WTC11 (cell line): ENCODE data around the gene TSPAN4. TPM values are rescaled to one million over a fixed set of nuclear protein-coding genes. Genes with fewer than 3 reads are reported as not detected.

Source experiments
- CREM ChIP-seq: sonication (generic); formaldehyde crosslinking; IDR thresholded peaks from 2 replicates; pipeline ENCODE4 v1.8.1; 2022; ENCODE audit warnings: mild to moderate bottlenecking, missing genetic modification reagents, moderate library complexity
- ETV6 ChIP-seq: sonication (generic); formaldehyde crosslinking; IDR thresholded peaks from 2 replicates; pipeline ENCODE4 v1.8.1; 2022; ENCODE audit warnings: mild to moderate bottlenecking, missing genetic modification reagents
- FOXK1 ChIP-seq: sonication (generic); formaldehyde crosslinking; IDR thresholded peaks from 2 replicates; pipeline ENCODE4 v1.8.0; 2022; ENCODE audit warnings: mild to moderate bottlenecking, moderate library complexity, missing genetic modification reagents
- FOXP1 ChIP-seq: sonication (generic); formaldehyde crosslinking; IDR thresholded peaks from 2 replicates; pipeline ENCODE4 v1.8.0; 2022; ENCODE audit warnings: missing genetic modification reagents, mild to moderate bottlenecking, moderate library complexity, borderline replicate concordance
- GABPB1 ChIP-seq: sonication (generic); formaldehyde crosslinking; IDR thresholded peaks from 2 replicates; pipeline ENCODE4 v1.8.1; 2023; ENCODE audit warnings: mild to moderate bottlenecking, missing genetic modification reagents
- IRF2 ChIP-seq: sonication (generic); formaldehyde crosslinking; IDR thresholded peaks from 2 replicates; pipeline ENCODE4 v1.8.0; 2022; ENCODE audit warnings: low read depth, missing genetic modification reagents, borderline replicate concordance
- JUN ChIP-seq: sonication (generic); formaldehyde crosslinking; IDR thresholded peaks from 2 replicates; pipeline ENCODE4 v1.8.0; 2023; ENCODE audit warnings: mild to moderate bottlenecking, missing genetic modification reagents
- MXD4 ChIP-seq: fragments of 250-450 bp; sonication (Bioruptor Pico); IDR thresholded peaks from 2 replicates; pipeline ENCODE4 v1.8.0; 2021; ENCODE audit warnings: mild to moderate bottlenecking, moderate library complexity, borderline replicate concordance
- MYBL2 ChIP-seq: sonication (generic); formaldehyde crosslinking; IDR thresholded peaks from 2 replicates; pipeline ENCODE4 v1.8.1; 2023; ENCODE audit warnings: mild to moderate bottlenecking, moderate library complexity, missing genetic modification reagents
- NFYB ChIP-seq: sonication (generic); formaldehyde crosslinking; conservative IDR thresholded peaks from 2 replicates; pipeline ENCODE4 v1.8.0; 2022; ENCODE audit warnings: low read depth, missing genetic modification reagents
- NR2C2 ChIP-seq: sonication (generic); formaldehyde crosslinking; IDR thresholded peaks from 2 replicates; pipeline ENCODE4 v1.8.0; 2022; ENCODE audit warnings: mild to moderate bottlenecking, missing genetic modification reagents
- RORB ChIP-seq: fragments of 250-450 bp; sonication (Bioruptor Pico); IDR thresholded peaks from 2 replicates; pipeline ENCODE4 v1.9.0; 2021; ENCODE audit warnings: mild to moderate bottlenecking
- SP1 ChIP-seq: sonication (generic); formaldehyde crosslinking; conservative IDR thresholded peaks from 2 replicates; pipeline ENCODE4 v1.8.1; 2022; ENCODE audit warnings: missing genetic modification reagents
- TCF7 ChIP-seq: sonication (generic); formaldehyde crosslinking; IDR thresholded peaks from 2 replicates; pipeline ENCODE4 v1.8.0; 2022; ENCODE audit warnings: mild to moderate bottlenecking, low read depth, missing genetic modification reagents, moderate library complexity
- TEAD1 ChIP-seq: sonication (generic); formaldehyde crosslinking; IDR thresholded peaks from 2 replicates; pipeline ENCODE4 v1.8.0; 2022; ENCODE audit warnings: mild to moderate bottlenecking, missing genetic modification reagents
- ZNF232 ChIP-seq: sonication (generic); formaldehyde crosslinking; IDR thresholded peaks from 2 replicates; pipeline ENCODE4 v1.8.0; 2022; ENCODE audit warnings: mild to moderate bottlenecking, missing genetic modification reagents
- ZNF317 ChIP-seq: sonication (generic); formaldehyde crosslinking; IDR thresholded peaks from 2 replicates; pipeline ENCODE4 v1.8.1; 2023; ENCODE audit warnings: low read depth, mild to moderate bottlenecking, moderate library complexity, missing genetic modification reagents, borderline replicate concordance
- ZNF416 ChIP-seq: fragments of 250-450 bp; sonication (Bioruptor Pico); IDR thresholded peaks from 2 replicates; pipeline ENCODE4 v1.9.0; 2021; ENCODE audit warnings: mild to moderate bottlenecking, inconsistent platforms
- ZNF423 ChIP-seq: fragments of 250-450 bp; sonication (Bioruptor Pico); IDR thresholded peaks from 2 replicates; pipeline ENCODE4 v2.1.2; 2022; ENCODE audit warnings: mild to moderate bottlenecking, moderate library complexity
- total RNA-seq: library from RNA; stranded (reverse); gene quantifications from 3 replicates; pipeline ENCODE4 v1.2.3, GENCODE V29; 2021
- TF ChIP-seq, protein P1 (sequence below): sonication (generic); formaldehyde crosslinking; IDR thresholded peaks from 2 replicates; pipeline ENCODE4 v1.8.0; 2023; ENCODE audit warnings: missing genetic modification reagents, mild to moderate bottlenecking, borderline replicate concordance
- TF ChIP-seq, protein P2 (sequence below): fragments of 250-450 bp; sonication (Bioruptor Pico); IDR thresholded peaks from 2 replicates; pipeline ENCODE4 v1.9.0; 2021; ENCODE audit warnings: mild to moderate bottlenecking
- TF ChIP-seq, protein P3 (sequence below): sonication (generic); formaldehyde crosslinking; IDR thresholded peaks from 2 replicates; pipeline ENCODE4 v1.8.0; 2022; ENCODE audit warnings: mild to moderate bottlenecking, missing genetic modification reagents
- TF ChIP-seq, protein P4 (sequence below): fragments of 250-450 bp; sonication (Bioruptor Pico); IDR thresholded peaks from 2 replicates; pipeline ENCODE4 v1.9.0; 2021; ENCODE audit warnings: mild to moderate bottlenecking
- TF ChIP-seq, protein P5 (sequence below): sonication (generic); formaldehyde crosslinking; IDR thresholded peaks from 2 replicates; pipeline ENCODE4 v1.8.0; 2023; ENCODE audit warnings: missing genetic modification reagents
- TF ChIP-seq, protein P6 (sequence below): sonication (generic); formaldehyde crosslinking; IDR thresholded peaks from 2 replicates; pipeline ENCODE4 v1.8.1; 2023; ENCODE audit warnings: mild to moderate bottlenecking, moderate library complexity, missing genetic modification reagents

Gene TSPAN4
- total RNA-seq, 1 experiment from 2014 or later: 94.3 TPM

DNA sequence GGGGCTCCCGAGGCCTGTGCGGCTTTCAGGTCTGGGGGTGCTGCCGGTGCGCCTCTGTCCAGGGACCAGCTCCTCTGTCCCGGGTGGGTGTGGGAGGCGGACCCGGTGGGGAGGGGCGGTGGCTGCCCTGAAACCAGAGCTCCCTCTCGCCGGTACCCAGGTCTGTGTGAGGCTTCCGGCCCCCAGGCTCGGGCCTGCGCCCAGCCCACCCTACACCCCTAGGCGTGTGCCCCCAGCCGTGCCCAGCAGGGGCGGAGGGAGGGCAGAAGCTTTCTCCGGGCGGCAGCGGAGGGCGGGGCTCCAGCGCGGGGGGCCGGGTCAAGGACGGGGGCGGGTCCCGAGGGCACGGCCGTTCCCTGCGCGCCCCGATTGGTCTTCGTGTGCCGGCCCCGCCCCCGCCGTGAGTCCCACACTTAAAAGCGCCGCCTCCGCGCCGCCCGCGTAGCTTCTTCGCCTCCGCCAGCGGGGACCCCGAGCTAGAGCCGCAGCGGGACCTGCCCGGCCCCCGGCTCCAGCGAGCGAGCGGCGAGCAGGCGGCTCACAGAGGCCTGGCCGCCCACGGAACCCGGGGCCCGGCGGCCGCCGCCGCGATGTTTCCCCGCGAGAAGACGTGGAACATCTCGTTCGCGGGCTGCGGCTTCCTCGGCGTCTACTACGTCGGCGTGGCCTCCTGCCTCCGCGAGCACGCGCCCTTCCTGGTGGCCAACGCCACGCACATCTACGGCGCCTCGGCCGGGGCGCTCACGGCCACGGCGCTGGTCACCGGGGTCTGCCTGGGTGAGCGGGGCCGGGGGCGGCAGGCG is 23.3 kb upstream of the TSPAN4 start (continued):
- TF ChIP-seq TCF7 (CRISPR knock-in tag) (no peak; the same call in 1 of the 2 replicates), FOXK1 (peak; percentile 37; the same call in 1 of the 2 replicates), TEAD1 (CRISPR knock-in tag) (0 out of 2 replicates have a peak, but pooled peaks have one; percentile 24), RORB (no peak), SP1 (CRISPR knock-in tag) (peak; percentile 87; the same call in 1 of the 2 replicates), ZNF317 (CRISPR knock-in tag) (0 out of 2 replicates have a peak, but pooled peaks have one; percentile 53), FOXP1 (CRISPR knock-in tag) (peak; percentile 11; the same call in 1 of the 2 replicates), MXD4 (CRISPR knock-in tag) (no peak), ZNF232 (CRISPR knock-in tag) (no peak), ETV6 (peak; percentile 35; the same call in 1 of the 2 replicates), MYBL2 (CRISPR knock-in tag) (0 out of 2 replicates have a peak, but pooled peaks have one; percentile 29), NR2C2 (CRISPR knock-in tag) (no peak), CREM (CRISPR knock-in tag) (0 out of 2 replicates have a peak, but pooled peaks have one; percentile 45), ZNF423 (peak; percentile 81; the same call in 1 of the 2 replicates), IRF2 (CRISPR knock-in tag) (no peak), ZNF416 (CRISPR knock-in tag) (0 out of 2 replicates have a peak, but pooled peaks have one; percentile 17), GABPB1 (CRISPR knock-in tag) (0 out of 2 replicates have a peak, but pooled peaks have one; percentile 4), JUN (CRISPR knock-in tag) (no peak), NFYB (CRISPR knock-in tag) (peak; percentile 77)
- TF ChIP-seq, protein P1, sequence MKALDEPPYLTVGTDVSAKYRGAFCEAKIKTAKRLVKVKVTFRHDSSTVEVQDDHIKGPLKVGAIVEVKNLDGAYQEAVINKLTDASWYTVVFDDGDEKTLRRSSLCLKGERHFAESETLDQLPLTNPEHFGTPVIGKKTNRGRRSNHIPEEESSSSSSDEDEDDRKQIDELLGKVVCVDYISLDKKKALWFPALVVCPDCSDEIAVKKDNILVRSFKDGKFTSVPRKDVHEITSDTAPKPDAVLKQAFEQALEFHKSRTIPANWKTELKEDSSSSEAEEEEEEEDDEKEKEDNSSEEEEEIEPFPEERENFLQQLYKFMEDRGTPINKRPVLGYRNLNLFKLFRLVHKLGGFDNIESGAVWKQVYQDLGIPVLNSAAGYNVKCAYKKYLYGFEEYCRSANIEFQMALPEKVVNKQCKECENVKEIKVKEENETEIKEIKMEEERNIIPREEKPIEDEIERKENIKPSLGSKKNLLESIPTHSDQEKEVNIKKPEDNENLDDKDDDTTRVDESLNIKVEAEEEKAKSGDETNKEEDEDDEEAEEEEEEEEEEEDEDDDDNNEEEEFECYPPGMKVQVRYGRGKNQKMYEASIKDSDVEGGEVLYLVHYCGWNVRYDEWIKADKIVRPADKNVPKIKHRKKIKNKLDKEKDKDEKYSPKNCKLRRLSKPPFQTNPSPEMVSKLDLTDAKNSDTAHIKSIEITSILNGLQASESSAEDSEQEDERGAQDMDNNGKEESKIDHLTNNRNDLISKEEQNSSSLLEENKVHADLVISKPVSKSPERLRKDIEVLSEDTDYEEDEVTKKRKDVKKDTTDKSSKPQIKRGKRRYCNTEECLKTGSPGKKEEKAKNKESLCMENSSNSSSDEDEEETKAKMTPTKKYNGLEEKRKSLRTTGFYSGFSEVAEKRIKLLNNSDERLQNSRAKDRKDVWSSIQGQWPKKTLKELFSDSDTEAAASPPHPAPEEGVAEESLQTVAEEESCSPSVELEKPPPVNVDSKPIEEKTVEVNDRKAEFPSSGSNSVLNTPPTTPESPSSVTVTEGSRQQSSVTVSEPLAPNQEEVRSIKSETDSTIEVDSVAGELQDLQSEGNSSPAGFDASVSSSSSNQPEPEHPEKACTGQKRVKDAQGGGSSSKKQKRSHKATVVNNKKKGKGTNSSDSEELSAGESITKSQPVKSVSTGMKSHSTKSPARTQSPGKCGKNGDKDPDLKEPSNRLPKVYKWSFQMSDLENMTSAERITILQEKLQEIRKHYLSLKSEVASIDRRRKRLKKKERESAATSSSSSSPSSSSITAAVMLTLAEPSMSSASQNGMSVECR (CRISPR knock-in tag): 0 out of 2 replicates have a peak, but pooled peaks have one; percentile 23
- TF ChIP-seq, protein P2, sequence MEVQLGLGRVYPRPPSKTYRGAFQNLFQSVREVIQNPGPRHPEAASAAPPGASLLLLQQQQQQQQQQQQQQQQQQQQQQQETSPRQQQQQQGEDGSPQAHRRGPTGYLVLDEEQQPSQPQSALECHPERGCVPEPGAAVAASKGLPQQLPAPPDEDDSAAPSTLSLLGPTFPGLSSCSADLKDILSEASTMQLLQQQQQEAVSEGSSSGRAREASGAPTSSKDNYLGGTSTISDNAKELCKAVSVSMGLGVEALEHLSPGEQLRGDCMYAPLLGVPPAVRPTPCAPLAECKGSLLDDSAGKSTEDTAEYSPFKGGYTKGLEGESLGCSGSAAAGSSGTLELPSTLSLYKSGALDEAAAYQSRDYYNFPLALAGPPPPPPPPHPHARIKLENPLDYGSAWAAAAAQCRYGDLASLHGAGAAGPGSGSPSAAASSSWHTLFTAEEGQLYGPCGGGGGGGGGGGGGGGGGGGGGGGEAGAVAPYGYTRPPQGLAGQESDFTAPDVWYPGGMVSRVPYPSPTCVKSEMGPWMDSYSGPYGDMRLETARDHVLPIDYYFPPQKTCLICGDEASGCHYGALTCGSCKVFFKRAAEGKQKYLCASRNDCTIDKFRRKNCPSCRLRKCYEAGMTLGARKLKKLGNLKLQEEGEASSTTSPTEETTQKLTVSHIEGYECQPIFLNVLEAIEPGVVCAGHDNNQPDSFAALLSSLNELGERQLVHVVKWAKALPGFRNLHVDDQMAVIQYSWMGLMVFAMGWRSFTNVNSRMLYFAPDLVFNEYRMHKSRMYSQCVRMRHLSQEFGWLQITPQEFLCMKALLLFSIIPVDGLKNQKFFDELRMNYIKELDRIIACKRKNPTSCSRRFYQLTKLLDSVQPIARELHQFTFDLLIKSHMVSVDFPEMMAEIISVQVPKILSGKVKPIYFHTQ: no peak
- TF ChIP-seq, protein P3, sequence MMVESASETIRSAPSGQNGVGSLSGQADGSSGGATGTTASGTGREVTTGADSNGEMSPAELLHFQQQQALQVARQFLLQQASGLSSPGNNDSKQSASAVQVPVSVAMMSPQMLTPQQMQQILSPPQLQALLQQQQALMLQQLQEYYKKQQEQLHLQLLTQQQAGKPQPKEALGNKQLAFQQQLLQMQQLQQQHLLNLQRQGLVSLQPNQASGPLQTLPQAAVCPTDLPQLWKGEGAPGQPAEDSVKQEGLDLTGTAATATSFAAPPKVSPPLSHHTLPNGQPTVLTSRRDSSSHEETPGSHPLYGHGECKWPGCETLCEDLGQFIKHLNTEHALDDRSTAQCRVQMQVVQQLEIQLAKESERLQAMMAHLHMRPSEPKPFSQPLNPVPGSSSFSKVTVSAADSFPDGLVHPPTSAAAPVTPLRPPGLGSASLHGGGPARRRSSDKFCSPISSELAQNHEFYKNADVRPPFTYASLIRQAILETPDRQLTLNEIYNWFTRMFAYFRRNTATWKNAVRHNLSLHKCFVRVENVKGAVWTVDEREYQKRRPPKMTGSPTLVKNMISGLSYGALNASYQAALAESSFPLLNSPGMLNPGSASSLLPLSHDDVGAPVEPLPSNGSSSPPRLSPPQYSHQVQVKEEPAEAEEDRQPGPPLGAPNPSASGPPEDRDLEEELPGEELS (CRISPR knock-in tag): 0 out of 2 replicates have a peak, but pooled peaks have one; percentile 57
- TF ChIP-seq, protein P4, sequence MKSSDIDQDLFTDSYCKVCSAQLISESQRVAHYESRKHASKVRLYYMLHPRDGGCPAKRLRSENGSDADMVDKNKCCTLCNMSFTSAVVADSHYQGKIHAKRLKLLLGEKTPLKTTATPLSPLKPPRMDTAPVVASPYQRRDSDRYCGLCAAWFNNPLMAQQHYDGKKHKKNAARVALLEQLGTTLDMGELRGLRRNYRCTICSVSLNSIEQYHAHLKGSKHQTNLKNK (CRISPR knock-in tag): no peak
- TF ChIP-seq, protein P5, sequence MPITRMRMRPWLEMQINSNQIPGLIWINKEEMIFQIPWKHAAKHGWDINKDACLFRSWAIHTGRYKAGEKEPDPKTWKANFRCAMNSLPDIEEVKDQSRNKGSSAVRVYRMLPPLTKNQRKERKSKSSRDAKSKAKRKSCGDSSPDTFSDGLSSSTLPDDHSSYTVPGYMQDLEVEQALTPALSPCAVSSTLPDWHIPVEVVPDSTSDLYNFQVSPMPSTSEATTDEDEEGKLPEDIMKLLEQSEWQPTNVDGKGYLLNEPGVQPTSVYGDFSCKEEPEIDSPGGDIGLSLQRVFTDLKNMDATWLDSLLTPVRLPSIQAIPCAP (CRISPR knock-in tag): no peak
- TF ChIP-seq, protein P6, sequence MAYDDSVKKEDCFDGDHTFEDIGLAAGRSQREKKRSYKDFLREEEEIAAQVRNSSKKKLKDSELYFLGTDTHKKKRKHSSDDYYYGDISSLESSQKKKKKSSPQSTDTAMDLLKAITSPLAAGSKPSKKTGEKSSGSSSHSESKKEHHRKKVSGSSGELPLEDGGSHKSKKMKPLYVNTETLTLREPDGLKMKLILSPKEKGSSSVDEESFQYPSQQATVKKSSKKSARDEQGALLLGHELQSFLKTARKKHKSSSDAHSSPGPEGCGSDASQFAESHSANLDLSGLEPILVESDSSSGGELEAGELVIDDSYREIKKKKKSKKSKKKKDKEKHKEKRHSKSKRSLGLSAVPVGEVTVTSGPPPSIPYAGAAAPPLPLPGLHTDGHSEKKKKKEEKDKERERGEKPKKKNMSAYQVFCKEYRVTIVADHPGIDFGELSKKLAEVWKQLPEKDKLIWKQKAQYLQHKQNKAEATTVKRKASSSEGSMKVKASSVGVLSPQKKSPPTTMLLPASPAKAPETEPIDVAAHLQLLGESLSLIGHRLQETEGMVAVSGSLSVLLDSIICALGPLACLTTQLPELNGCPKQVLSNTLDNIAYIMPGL (CRISPR knock-in tag): peak; percentile 61; the same call in 1 of the 2 replicates
- TF ChIP-seq, all 79 proteins: peak for 17
